Muscle of arm (tissue), 12 donors: ENCODE measurements around the gene MTHFD1L. TPM values are rescaled to one million over a fixed set of nuclear protein-coding genes. Genes with fewer than 3 reads are reported as not detected.
"Not testable (repeated sequence)": the region's sequence is repeated elsewhere in the genome, so short reads cannot be mapped to it uniquely, and the experiment has no call there.

Experiments
- DNase-seq: peaks from one replicate; pipeline ENCODE4 v3.0.0-alpha.2; 2013
- polyA plus RNA-seq, 12 donors: library from polyadenylated mRNA; unstranded; fragments of 120-200 nt; gene quantifications; one replicate each; pipeline ENCODE4 v1.2.1, GENCODE V29; 2013; ENCODE audit not compliant: insufficient read length in 12 of 12

Gene MTHFD1L
- polyA plus RNA-seq, 12 donors = 18.1 to 32.4 (median 28.2) TPM; not detected in 1

DNA sequence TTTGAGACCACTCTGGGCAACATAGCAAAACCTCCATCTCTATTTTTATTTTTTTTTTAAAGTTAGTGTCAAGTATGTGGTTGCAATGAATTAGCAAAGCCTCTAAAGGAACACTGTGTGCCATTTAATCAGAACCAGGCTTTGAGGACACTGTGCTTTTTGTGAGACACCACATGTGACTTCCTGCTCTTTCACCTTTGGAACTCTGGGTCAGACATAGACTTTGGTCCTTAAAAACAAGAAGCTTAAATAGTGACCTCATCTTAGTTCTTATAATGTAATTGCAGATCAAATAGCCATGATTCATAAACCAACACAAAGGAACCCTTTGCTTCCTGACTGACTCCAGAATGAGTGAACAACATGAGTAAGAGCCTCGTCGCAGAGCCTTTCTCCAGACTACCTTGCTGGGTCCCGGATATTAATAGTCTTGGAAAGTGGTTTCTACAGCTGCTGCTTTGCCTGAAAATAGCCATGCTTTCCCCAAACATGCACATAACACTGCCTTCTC is 170.8 kb downstream of the MTHFD1L start:
- DNase-seq = not testable (repeated sequence)

DNA sequence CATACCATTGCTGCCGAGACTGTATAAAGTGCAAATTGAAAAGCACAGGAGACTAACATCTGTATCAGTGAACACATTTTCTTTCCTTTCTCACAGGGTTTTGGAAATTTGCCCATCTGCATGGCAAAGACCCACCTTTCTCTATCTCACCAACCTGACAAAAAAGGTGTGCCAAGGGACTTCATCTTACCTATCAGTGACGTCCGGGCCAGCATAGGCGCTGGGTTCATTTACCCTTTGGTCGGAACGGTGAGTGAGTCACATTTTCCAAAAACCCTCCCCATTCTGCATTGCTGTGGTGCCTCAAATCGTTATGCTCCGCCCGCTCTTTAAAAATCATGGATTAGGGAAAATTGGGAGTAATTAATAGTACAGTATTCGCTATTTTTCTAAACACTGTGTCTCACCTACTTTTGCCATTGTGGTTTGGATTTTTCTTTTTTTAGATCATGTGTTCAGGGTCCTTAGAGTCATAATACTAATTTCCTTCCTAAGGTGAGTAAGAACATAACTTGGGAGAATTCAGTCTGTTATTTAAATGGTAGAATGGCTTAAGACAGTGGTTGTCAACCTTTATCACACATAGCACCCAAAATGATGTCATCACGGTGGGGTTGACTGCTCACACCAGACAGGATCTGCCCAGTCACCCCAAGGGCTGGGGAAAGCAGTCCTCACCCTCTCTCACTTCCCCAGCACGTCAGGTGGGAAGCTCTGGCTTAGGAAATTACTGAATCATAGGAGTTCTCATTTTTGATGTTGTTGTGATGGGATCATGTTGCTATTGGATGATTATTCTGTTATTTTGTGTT is 171.6 kb downstream of the MTHFD1L start:
- DNase-seq = no peak

DNA sequence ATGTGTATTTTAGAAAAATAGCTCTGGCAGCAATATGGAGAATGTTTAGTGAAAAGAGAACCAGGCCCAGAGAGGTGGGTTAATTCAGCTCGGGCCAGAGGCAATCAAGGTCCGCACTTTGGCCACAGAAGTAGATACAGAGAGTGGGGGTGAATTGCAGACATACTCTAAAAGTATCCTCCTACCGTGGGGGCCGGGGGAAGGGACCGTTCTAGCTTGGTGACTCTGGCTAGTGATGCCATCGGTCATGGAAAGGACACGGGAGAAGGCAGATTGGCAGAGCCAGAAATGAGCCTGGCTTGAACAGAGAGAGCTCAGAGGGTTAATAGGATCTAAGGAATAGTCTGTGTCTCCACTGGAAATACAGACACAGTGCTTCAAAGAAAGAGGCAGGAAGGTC is 173.1 kb downstream of the MTHFD1L start:
- no peak for DNase-seq

DNA sequence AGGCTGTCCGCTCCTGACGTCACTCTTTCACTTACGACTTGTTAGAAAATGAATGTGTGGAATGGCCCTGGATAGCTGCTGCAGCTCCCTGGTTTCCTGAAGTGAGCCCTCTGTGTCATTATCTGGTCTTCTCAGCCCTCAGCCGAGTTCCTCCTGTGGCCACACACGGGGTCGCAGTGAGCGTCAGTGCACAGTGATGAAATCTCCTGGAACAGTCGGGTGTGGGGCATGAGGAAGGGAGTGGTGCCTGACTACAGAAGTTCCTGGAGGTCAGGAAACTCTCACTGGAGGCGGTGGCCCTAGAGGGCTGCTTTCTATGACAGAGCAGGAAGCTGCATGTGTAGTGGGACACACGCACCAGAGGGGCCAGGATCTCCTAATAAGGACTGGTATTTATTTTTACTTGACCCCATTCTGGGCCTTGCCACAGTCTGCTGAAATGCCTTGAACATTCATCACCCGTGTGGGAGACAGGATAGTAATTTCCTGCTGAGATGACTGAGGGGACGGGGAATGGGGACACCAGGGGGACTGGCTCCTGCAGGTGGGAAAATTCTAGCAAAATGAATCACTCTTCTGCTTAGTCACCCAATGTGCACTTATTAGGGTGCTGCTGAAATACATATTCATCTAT is 175.5 kb downstream of the MTHFD1L start:
- DNase-seq = not testable (repeated sequence)

DNA sequence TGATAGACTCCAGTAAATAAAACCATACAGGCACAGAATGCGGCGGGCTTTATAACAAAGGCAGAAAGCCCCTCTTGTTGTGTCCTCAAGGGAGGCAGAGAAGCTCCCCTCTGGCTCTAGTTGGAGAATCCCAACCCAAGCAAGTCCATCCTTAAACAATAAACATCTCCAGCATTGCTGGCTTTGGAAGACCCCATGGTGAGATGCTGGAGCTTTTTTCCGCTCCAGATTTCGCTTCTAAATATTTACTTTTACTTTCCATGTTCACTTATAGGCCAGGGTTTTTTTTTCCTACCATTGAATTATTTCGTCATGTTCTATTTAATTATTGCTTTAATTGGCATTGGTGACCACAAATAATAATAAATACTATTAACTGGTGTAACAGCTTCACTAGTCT is 176.2 kb downstream of the MTHFD1L start:
- DNase-seq = no peak

DNA sequence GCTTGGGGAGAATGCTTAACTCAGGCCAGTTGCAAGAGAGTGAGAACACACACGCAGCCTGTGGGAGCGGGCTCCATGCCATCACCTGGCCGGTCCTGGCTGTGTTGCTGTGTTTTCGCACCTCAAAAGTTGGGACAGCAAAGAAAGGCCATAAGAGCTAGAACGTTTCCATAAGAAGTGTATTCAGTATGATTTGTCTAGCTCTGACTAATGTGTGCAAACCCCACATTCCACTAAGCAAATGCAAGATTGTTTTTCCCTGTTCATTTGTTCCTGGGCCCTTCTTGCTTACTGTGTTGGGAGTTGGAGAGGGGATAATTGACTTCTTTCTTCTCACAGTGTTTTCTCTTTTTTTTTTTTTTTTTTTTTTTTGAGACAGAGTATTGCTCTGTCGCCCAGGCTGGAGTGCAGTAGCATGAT is 177.4 kb downstream of the MTHFD1L start:
- peak; percentile 65 for DNase-seq

DNA sequence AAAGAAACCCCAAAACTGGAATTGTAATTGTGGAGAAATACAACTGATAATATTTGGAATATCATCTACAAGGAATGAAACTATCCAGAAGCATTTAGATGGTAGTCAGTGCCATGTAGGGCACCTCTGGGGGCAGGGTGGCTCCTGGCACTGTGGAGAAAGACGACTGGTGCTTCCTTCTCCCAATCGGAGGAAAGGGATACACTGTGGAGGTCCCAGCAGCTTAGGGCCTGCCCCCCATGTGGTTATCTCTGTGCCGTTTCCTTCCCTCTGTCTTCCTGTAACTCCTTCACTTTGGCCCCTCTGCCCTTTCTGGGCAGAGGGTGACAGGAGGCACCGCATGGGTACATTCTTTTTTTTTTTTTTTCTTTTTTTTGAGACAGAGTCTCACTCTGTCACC is 178.4 kb downstream of the MTHFD1L start:
- no peak for DNase-seq

DNA sequence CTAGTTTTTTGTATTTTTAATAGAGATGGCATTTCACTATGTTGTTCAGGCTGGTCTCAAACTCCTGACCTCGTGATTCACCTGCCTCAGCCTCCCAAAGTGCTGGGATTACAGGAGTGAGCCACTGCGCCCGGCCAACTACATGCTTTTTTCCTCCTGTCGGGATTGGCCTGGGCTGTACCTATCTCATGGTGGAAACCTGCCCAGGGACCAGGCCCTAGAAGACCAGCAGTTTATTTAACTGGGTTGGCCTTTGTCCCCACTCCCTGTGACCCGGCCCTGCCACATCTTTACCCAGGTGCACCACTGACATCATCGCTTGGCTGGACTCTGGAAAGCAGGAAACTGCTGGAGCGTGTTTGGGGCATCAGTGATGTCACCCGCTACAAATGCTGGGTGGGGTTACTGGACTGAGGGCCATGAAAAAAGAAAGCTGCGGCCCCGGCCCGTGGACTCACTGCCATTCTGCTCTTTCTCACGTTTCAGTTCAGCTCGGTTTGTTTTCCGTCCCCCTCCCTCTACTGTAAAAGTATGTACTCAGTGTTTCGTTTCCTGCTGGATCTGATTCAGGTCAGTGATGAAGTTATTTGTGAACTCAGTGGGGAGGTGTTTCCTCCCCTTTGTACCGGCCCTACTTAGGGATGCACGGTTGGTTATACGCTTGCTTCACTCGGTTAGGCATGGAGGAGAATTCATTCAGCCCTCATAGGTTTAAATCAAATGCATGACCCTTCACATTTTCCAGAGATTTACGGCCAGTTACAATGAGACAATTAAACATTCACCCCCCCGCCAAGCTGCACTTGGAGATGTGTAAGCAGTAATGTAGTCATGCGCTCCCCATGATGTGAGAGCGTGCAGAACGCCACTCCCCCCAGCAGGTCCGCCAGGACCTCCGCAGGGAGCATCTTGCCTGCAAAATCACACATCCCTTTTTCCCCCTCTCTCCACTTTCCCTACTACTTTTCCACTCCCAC is 179.3 kb downstream of the MTHFD1L start:
- DNase-seq = peak; percentile 86

DNA sequence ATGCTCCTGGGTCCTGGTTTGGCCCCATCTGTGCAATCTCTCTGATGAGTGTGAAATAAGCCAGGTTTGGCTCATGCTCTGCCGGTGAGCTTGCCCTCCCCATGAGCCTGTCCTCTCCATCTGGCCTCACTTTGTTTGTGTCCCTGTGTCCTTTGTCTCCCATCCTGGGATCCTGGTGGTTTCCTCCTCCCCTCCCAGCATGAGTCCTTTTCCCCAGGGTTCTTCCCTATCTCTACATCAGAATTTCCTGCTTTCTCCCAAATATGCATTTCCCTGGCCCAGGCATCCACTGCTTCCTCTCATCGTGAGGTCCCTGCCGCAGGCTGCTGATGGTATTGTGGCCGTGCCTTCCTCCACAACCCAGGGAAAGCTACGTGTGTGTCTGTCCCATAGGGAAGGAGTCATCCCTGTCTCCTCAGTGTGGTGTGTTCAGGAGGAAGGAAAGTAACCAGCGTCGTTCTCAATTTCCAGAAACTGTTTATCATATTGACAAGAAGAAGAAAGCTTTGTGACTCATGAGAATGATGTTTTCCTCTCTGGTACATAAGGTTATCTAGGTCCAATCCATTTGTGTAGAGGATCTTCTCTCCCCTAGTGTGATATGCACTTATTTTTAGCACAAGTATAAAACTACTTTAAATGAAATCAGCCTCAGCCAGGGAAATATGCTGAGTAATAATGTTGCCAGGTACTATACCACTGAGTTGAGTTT is 180.2 kb downstream of the MTHFD1L start:
- not testable (repeated sequence) for DNase-seq

DNA sequence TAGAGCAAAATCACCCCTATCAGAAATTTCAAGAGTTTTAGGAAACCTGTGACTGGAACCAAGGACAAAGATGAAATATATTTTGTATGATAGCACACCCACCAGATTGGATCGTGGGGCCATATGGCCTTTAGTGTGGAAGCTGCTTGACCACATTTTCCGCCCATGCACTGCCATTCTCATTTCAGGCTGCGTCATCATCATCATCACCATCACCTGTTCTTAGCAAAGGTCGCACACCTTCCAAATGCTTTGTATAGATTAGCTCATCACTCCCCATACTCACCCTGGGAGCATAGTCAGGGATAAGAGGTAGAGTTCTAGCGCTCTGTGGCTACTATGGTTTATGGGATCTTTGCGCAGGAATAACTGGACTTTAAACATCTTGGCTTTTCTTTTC is 185.7 kb downstream of the MTHFD1L start:
- no peak for DNase-seq

DNA sequence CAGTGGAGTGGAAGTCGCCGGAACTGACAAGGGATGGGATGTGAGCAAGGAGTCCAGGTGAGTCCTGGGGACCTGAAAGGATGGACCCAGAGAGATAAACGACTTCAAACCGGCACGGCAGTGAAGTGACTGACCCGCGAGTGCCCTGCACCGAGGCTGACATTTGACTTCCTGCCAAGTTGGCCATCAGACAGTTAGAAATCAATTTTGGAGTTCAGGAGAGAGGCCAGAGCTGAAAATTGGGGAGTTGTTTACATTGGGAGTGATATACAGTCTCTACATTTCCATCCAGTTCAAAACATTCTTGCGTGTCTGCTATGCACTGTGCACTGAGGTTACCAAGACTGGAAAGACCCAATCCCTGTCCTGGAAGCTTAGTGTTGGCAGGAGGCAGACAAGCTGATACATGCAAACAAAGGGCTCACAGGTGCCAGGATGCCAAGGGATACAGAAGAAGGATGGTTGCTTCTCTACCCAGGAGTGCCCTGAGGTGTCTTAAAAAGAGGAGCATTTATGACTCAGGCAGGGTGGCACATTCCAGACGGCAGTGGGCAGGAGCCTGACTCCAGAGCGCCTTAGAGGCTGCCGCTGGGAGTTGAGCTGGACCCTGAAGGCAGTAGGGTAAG is 186.6 kb downstream of the MTHFD1L start:
- no peak for DNase-seq

DNA sequence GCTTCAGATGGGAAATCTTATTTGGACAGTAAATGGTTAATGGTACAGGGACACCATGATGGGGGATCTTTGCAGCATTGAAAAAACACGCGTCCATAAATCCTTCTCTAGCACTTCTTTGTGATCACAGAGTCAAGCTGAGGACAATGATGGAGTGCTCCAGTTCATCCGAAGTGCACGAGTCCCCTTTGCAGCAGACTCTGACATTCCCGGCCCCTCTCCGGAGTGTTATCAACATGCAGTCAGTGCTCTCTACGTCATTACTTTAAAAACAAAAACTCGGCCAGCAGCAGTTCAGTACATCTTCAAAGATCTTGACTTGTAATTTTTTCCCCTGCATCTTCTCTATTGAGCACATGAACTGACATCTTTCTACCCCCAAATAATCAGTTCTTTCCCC is 188.8 kb downstream of the MTHFD1L start:
- peak; percentile 74 for DNase-seq

DNA sequence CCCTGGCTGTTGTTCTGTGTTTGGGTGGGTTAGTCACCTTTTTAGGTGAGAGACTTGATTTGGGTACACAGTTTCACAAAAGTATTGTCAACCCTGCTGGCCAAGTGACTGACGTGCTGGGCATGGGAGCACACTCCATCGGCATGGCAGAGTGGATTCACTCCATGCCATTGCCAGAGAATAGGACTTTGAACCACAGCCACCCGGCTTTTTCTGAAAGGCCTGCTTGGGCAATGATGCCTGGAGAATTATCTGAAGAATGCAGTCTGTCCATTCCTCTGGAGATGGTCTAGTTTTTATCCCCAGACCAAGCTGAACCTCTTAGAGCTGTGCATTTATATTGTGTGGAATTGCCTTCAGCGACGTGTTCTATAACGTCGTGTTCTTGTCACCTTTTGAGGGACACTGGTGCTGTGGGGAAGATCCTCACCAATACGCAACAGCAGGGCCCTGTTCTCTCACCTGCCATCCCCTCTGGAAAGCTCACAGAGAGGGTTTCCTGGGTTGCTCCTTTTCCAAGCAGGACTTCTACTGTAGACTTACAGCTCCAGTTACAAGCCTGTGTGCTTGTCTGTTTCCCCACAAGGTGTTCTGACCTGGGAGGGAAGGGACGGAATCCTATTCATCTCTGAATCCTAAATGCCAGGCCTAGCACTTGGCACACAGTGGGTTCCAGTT is 190.9 kb downstream of the MTHFD1L start:
- DNase-seq = no peak

DNA sequence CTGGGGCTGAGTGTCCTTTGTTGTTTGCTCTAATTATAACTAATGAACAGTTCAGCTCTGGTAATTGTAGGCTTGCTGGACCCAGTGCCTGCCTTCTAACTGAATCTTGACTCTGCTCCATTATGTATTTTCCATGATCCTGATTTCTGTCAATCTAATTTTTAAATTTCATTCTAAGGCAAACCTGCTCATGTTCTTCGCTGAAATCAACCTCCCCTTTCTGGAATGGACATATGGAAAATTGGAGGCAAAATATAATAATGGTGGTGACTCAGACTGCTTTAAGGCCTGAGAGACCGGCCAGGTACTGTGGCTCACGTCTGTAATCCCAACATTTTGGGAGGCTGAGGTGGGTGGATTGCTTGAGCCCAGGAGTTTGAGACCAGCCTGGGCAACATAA is 191.6 kb downstream of the MTHFD1L start:
- DNase-seq = no peak

DNA sequence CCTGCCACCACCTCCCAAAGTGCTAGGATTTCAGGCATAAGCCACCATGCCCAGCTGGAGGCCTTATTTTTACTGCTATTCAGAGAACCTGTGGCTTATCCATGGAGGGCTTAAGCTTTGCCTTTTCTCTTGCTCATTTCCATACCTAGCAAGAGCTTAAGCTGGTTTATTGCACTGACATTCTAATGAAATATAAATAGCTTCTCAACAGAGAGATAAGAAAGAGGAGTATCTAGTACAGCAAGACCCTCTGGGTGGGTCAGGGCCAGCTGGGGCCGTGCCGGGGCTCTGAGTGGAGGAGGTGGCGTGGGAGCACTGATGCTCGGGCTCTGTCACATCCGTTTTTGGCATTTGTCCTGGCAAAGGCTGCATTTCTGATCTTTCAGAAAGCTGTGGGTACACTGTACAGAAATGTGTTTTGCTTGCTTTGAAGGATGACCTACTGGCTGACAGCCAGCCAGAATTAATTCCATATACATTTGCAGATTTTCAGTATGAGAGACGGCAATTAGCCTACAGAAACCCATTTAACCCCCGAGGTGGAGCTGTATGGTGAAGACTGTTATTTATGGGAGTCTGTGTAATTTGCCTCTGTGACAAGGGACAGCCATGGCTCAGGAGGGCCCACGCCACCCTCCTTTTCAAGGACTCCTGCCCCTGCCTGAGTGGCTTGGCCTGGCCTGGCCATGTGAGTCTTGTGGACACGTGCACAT is 192.7 kb downstream of the MTHFD1L start:
- no peak for DNase-seq

DNA sequence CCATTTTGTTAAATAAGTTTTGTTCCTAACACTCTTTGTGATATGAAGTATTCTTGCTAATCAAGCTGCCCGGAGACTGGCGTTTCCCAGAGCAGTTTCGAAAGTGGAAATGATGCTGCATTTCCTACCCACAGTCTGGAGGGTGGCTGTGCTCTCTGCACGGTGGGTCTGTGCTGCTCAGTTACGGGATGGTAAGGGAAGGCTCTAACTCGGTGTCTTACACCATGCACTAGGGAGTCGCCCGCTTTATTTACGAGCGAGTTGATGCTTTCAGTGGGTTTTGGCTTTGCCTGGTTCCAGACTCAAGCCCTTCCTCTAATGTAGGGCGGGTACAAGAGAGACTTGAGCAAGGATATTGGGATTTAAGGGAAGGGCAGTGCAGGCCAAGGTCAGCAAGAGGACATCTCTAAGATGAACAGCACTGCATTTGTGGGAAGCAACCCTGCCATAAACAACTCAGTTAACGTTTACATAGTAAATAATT is 194.2 kb downstream of the MTHFD1L start:
- no peak for DNase-seq

DNA sequence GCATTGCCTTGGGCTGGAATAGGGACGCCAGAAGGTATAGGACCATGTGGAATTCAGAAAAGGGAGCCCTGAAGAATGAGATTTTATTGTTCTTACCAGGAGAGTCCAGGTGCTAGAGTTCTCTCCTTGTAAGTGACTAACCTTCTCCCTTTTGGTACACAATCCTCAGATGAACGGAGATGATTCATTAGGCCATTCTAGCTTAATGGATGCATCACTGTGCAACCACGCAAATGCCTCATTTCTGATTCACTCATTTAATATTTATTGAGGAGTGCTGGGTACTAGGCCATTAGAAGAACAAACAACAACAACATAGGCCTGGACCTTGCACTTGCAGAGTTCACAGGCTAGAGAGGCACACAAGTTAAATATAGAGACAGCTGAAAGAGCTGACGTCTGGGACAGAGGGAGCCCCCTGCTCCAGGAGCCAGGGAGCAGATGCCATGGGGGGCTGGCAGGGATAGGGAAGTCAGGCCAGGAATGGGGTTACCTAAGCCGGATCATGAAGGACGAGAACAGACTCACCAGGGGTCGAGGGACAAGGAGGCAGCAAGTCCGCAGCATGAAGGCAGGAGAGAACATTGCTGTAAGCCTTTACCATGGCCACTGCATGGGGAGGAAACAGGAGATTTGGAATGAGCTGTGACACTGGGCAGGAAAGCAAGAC is 194.7 kb downstream of the MTHFD1L start:
- DNase-seq = no peak

DNA sequence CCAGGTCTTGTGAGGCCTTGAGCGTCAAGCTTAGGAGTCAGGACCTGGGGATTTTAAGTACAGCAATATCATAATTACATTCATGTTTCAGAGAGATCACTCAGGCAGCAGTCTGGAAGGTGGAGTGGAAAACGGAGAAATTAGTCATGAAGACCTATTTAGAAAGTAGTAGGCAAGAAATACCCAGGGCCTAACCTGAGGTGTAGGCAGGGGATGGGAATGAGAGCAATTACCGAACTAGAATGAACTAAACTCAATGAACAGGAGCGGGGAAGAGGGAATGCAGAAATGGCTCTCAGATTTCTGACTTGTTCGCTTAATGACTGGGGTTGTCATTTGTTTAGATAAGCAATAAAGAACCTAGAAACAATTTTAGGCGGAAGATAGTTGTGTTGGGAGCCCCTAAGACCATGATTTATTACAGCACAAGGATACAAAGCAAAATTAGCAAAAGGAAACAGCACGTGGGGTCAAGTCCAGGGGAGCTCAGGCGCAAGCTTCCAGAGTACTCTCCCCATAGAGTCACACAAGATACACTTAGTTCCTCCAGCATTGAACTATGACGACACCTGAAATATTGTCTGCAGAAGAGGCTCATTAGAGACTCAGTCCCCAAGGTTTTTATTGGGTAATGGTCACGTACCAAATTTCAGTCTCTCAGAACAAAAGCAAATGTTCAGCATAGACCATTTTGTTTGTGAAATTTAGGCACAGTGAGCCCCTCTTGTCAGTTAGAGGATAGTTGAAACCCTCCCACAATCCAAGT is 195.4 kb downstream of the MTHFD1L start:
- DNase-seq = no peak
